ENCODE measurements around the gene SLC26A11.

DNA sequence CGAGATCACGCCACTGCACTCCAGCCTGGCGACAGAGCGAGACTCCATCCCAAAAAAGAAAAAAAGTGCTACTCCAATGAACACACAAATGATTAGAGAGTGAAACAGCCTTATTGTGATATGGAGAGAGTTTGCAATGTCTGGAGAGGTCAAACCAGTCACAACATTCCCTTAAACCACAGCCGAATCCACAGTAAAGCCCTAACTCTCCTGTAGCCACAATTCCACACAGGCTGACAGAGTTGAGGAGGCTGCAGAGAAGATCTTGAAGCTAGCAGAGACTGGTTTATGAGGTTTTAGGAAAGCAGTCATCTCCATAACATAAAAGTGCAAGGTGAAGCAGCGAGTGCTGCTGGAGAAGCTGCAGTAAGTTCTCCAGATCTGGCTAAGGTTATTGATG, 47.2 kb downstream of the SLC26A11 start:
- TF ChIP-seq POLR2A (IDR thresholded peaks at IDR 0.05; ENCODE audit: low read depth, low read length) (no peak), TAF1 (IDR thresholded peaks at IDR 0.05; ENCODE audit: borderline replicate concordance, low read depth, low read length) (no peak)

Measured in GM12892 (cell line).